Immature natural killer cell (primary cell): ENCODE data around the gene TCF7L1. TPM values are rescaled to one million over a fixed set of nuclear protein-coding genes. Genes with fewer than 3 reads are reported as not detected.
A peak's percentile ranks its signal among the peaks of the same experiment; 100 is the strongest.
"Not testable (repeated sequence)": the region's sequence is repeated elsewhere in the genome, so short reads cannot be mapped to it uniquely, and the experiment has no call there.

Source experiments
- DNase-seq, 3 donors: peaks; one replicate each; pipeline ENCODE4 v3.0.0; 2022; ENCODE audit warnings: mixed read lengths in 1 of 3
- H3K27ac Mint-ChIP-seq, 6 donors: one replicate each; pipeline ENCODE4 v1.8.0; 2020; ENCODE audit warnings: mixed read lengths in 6 of 6, mild to moderate bottlenecking in 5 of 6, inconsistent platforms in 4 of 6, moderate library complexity in 3 of 6
- H3K27me3 Mint-ChIP-seq, 3 donors: one replicate each; pipeline ENCODE4 v1.8.0; 2020 to 2021; ENCODE audit warnings: low read depth in 3 of 3, mild to moderate bottlenecking in 3 of 3, mixed read lengths in 3 of 3, moderate library complexity in 3 of 3, inconsistent platforms in 1 of 3
- H3K36me3 Mint-ChIP-seq, 3 donors: one replicate each; pipeline ENCODE4 v1.8.0; 2020; ENCODE audit warnings: mixed read lengths in 3 of 3, inconsistent platforms in 2 of 3, mild to moderate bottlenecking in 2 of 3
- H3K4me1 Mint-ChIP-seq, 2 donors: one replicate each; pipeline ENCODE4 v1.8.0; 2020; ENCODE audit warnings: inconsistent platforms in 2 of 2, mild to moderate bottlenecking in 2 of 2, mixed read lengths in 2 of 2, moderate library complexity in 1 of 2
- H3K4me3 Mint-ChIP-seq, 5 donors: one replicate each; pipeline ENCODE4 v1.8.0; 2020; ENCODE audit warnings: mild to moderate bottlenecking in 5 of 5, mixed read lengths in 5 of 5, inconsistent platforms in 3 of 5, moderate library complexity in 3 of 5
- H3K9me3 Mint-ChIP-seq, 6 donors: one replicate each; pipeline ENCODE4 v1.8.0; 2020; ENCODE audit warnings: mild to moderate bottlenecking in 6 of 6, mixed read lengths in 6 of 6, inconsistent platforms in 4 of 6, moderate library complexity in 3 of 6
- polyA plus RNA-seq, 3 donors: library from polyadenylated mRNA; unstranded; fragments of 300-500 nt; fragmentation: Illumina TruSeq; gene quantifications; one replicate each; pipeline ENCODE4 v1.2.3, GENCODE V29; 2021

The TCF7L1 gene
- polyA plus RNA-seq, 3 donors from 2014 or later = 0.12 TPM; not detected in 2

DNA sequence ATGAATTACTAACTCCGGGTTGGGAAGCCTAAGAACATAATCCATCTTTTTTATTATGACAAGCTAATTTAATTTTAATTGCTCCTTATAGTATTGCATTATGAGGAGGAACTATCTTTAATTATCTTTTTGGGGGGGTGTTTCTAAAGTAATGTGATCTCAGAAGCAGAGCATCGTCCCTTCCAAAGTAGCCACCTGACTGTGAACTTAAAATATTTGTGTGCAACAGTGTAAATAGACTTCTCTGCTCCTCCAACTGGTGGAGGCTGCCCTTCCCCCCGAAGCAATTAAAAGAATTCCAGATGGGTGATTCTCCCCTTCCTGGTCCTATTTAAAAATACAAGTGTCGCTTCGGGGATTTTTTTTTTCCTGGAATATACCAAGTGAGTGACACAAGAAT, 55.7 kb downstream of the TCF7L1 start:
- Mint-ChIP-seq H3K27me3 (peaks cover 4 to 13% (median 7%) of the 10 kb centered on the region in 3 donors), H3K9me3 (no peaks in the 10 kb centered on the region), H3K36me3 (no peaks in the 10 kb centered on the region), H3K4me1 (peaks cover 10 to 24% of the 10 kb centered on the region in 2 donors), H3K4me3 (no peak overlapping the region), H3K27ac (no peak overlapping the region)
- DNase-seq = no peak

DNA sequence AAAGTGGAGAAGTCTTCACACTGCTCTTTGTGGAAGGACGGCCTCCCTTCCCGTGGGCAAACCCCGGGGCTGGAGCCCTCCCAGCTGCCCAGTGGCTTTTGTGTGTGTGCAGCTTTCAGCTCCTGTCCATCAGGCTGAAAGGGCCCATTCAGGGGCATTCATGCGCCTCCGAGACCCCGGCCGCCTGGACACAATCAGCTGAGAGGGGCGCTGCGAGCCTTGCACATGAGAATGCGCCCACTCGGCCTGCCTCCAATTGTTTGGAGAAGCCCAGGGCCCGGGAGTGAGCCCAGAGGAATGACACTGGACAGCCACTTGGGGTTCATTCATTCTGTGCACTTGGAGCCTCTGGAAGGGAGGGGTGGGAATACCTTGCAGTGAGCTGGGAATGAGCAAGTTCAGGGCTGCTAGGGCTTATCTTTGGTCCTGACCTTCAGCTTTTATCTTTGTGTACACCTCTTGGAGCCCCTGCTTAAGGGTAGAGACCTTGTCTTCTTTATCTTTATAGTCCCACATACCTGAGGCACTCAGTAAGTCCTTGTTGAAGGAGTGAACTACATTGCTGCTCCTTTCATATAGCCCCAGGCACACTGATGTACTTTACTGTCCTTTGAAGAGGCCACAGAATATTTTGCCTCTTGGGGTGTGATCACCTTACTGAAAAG, 56.5 kb downstream of the TCF7L1 start:
- Mint-ChIP-seq H3K27ac (no peak overlapping the region), H3K9me3 (no peaks in the 10 kb centered on the region)

DNA sequence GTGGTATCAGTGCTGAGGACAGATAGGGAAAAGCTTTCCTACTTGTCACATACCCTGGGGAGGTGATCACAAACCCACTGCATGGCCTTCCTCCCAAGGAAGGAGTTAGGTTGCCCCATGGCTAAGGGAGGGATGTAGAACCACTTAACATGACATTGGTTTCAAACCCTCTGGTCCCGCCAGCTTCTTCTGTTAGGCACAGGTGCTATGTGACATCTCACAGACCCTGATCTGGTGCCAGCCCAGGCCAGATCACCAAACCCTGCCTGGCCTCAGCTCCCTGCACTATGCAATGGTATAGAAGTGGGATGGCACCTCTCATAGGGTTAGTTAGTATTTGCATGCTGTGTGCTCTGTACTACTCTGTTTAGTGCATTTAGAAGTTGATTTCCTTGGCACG, 58.0 kb downstream of the TCF7L1 start:
- no peaks in the 10 kb centered on the region for H3K36me3 Mint-ChIP-seq
- no peak overlapping the region for H3K4me3 Mint-ChIP-seq
- peaks cover 0 to 11% of the 10 kb centered on the region in 2 donors for H3K4me1 Mint-ChIP-seq
- H3K9me3 Mint-ChIP-seq = no peaks in the 10 kb centered on the region
- no peak overlapping the region for H3K27ac Mint-ChIP-seq
- DNase-seq = no peak
- H3K27me3 Mint-ChIP-seq = peaks cover 0 to 13% (median 4%) of the 10 kb centered on the region in 3 donors

More for the DNA sequence above, 56.5 kb downstream of the TCF7L1 start:
- no peak for DNase-seq
- no peaks in the 10 kb centered on the region for H3K36me3 Mint-ChIP-seq
- H3K4me1 Mint-ChIP-seq = peaks cover 10 to 22% of the 10 kb centered on the region in 2 donors
- H3K27me3 Mint-ChIP-seq = peaks cover 4 to 16% (median 7%) of the 10 kb centered on the region in 3 donors
- H3K4me3 Mint-ChIP-seq = no peak overlapping the region

DNA sequence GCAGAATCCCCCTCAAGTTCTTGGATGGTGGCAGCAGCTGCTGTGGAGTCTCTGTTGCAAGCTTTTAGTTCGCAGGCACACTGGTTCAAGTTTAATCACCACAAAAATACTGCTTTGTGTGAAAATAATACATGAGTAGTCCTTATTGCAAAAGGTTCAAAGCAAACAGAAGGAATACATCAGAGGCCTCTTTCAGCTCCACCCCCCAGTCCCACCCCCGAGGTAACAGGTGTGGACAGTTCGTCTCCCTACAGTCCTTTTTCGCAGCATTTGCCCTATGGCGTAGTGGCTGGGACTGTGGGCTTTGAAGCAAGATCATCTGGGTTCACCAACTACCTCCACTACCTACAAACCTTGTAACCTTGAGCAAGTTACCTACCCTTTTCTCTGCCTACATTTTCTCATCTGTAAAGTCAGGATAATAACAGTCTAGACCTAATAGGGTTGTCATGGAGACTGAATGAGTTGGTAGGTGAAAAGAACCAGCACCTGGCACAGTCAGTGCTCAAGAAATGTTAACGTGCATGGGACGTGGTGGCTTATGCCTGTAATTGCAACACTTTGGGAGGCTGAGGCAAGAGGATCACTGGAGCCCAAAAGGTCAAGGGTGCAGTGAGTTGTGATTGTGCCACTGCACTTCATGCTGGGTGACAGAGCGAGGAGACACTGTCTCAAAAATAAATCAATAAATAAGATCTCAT, 61.7 kb downstream of the TCF7L1 start:
- Mint-ChIP-seq H3K4me3 (no peak overlapping the region), H3K36me3 (no peaks in the 10 kb centered on the region), H3K4me1 (no peaks in the 10 kb centered on the region), H3K27me3 (peaks cover 2 to 6% (median 4%) of the 10 kb centered on the region in 3 donors), H3K9me3 (no peaks in the 10 kb centered on the region), H3K27ac (no peak overlapping the region)
- DNase-seq = no peak

DNA sequence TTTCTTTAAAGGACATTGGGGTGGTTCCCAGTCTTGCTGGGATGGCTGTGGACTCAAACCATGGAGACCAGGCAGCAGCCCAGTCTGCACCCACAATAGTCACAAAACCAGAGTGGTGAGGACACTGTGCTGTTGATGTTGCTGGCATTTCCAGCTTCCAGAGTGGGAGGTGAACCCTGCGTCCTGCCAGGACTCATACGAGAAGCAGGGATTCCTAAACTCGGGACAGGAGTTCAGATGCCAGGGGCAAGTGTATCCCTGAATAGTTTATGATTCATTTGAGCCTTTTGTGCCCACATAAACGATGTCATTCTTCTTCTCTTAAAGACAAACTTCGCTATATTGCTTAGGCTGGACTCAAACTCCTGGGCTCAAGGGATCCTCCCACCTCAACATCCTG, 62.8 kb downstream of the TCF7L1 start:
- DNase-seq = no peak
- H3K27me3 Mint-ChIP-seq = peaks cover 0 to 6% (median 2%) of the 10 kb centered on the region in 3 donors
- H3K4me3 Mint-ChIP-seq = no peak overlapping the region
- H3K9me3 Mint-ChIP-seq = no peaks in the 10 kb centered on the region
- H3K4me1 Mint-ChIP-seq = no peaks in the 10 kb centered on the region
- no peaks in the 10 kb centered on the region for H3K36me3 Mint-ChIP-seq
- H3K27ac Mint-ChIP-seq = no peak overlapping the region

DNA sequence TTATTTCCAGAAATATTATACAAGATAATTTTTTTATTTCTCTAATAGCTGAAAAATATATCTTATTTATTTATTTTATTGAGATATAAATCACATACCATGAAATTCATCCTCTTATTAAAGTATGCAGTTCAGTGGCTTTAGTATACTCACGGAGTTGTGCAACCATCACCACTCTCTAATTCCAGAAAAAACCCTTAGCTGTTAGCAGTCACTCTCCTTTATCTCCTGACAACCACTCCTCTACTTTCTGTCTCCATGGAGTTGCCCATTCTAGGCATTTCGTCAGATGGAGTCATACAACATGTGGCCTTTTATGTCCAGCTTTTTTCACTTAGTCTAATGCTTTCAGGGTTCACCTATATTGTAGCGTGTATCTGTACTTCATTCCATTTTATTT, 66.5 kb downstream of the TCF7L1 start:
- DNase-seq = no peak
- Mint-ChIP-seq H3K4me3 (no peak overlapping the region), H3K27me3 (peaks cover 0 to 5% (median 2%) of the 10 kb centered on the region in 3 donors), H3K27ac (no peak overlapping the region), H3K36me3 (no peaks in the 10 kb centered on the region), H3K9me3 (no peaks in the 10 kb centered on the region), H3K4me1 (no peaks in the 10 kb centered on the region)

DNA sequence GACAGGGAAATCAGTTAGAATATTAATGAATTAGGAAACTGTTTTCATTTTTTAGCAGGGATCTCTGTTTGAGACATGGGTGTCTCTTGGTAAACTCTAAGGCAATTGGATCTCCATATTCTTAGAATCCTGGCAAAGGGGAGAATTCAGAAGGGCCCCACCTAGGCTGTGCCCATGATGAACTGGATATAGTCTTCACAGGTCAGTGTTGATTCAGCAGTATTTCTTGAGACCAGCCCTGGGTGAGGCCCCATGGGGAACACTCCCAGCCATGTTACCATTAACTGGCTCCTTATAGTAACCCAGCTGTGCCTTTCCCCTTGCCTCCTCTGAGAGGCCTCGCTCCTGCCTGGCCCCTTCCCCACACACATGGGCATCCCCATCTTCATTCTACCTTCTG, 76.7 kb downstream of the TCF7L1 start:
- Mint-ChIP-seq H3K4me1 (no peaks in the 10 kb centered on the region), H3K4me3 (no peak overlapping the region), H3K36me3 (no peaks in the 10 kb centered on the region), H3K27me3 (peaks cover 3 to 10% (median 5%) of the 10 kb centered on the region in 3 donors), H3K9me3 (no peaks in the 10 kb centered on the region), H3K27ac (no peak overlapping the region)
- DNase-seq = no peak

DNA sequence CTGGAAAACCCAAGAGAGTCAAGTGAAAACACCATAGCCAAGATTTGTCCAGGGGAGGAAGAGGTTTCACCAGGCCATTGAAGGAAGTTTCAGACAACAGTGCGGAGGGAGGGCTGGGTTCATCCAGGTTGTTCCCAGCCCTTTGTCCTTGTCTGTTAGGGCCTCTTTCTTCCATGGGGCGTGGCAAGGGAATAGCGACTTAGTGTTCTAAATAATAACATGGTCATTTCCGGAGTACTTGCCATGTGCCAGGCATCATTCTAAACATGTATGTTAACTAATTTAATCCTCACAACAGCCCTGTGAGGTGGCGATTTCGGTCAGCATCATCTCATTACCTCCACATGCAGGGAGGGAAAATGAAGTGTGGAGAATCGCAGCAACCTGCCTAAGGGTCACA, 77.3 kb downstream of the TCF7L1 start:
- Mint-ChIP-seq H3K4me1 (no peaks in the 10 kb centered on the region), H3K27ac (no peak overlapping the region), H3K27me3 (peaks cover 4 to 13% (median 5%) of the 10 kb centered on the region in 3 donors), H3K4me3 (no peak overlapping the region), H3K9me3 (no peaks in the 10 kb centered on the region), H3K36me3 (no peaks in the 10 kb centered on the region)
- DNase-seq = no peak

DNA sequence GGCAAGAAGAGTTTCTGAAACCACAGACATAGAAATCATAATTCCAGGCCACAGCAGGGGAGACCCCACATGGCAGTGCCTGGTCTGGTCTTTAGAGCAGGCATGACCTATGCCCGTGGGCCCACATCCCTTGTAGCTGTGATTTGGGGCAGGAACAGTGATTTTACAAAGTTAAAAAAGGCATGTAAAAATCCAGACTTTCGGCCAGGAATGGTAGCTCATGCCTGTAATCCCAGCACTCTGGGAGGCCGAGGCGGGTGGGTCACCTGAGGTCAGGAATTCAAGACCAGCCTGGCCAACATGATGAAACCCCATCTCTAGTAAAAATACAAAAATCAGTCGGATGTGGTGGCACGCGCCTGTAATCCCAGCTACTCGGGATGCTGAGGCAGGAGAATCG, 78.4 kb downstream of the TCF7L1 start:
- not testable (repeated sequence) for H3K4me3 Mint-ChIP-seq, H3K36me3 Mint-ChIP-seq, H3K9me3 Mint-ChIP-seq, H3K27ac Mint-ChIP-seq, DNase-seq, H3K4me1 Mint-ChIP-seq
- H3K27me3 Mint-ChIP-seq = peaks cover 5 to 13% (median 6%) of the 10 kb centered on the region in 3 donors

DNA sequence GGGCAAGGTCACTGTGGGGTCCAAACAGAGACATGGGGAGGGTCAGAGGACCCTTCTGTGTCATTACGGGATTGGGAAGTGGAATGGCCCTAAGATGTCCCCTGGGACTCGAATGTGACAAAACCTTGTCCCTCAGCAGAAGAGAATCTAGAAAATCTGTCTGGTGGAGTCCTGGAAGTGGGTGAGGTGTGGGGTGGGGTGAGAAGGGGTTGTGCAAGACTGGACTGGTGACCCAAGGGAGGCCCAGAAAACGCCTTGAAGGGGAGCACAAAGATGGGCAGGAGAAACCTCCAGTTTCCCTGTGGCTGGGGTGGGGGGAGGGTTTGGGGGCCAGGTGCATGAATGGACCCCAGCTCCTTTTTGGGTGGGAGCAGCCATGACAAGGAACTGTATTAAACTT, 79.6 kb downstream of the TCF7L1 start:
- no peaks in the 10 kb centered on the region for H3K9me3 Mint-ChIP-seq
- no peaks in the 10 kb centered on the region for H3K4me1 Mint-ChIP-seq
- H3K27ac Mint-ChIP-seq = no peak overlapping the region
- H3K4me3 Mint-ChIP-seq = no peak overlapping the region
- H3K36me3 Mint-ChIP-seq = no peaks in the 10 kb centered on the region
- no peak for DNase-seq
- H3K27me3 Mint-ChIP-seq = peaks cover 3 to 17% (median 10%) of the 10 kb centered on the region in 3 donors

DNA sequence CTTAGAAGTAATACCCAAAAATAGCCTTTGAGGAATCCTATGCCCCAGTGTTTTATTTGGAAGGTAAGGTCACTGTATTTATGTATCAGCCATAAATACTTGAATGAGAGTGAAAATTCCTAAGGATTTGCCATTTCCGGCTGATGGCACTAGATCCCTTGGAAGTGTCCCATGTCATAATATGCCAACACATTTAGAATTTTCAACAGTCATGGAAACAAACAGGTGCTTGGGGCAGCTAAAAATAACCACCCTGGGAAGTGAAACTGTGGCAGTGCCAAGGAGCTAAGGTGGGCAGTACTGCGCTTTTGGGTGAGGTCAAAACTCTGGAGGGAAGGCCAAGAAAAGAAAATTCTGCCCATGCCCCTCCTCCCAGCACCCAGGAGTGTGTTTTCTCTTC, 80.2 kb downstream of the TCF7L1 start:
- H3K4me1 Mint-ChIP-seq = no peaks in the 10 kb centered on the region
- H3K4me3 Mint-ChIP-seq = no peak overlapping the region
- no peak for DNase-seq
- H3K27me3 Mint-ChIP-seq = peaks cover 3 to 17% (median 10%) of the 10 kb centered on the region in 3 donors
- H3K36me3 Mint-ChIP-seq = no peaks in the 10 kb centered on the region
- no peak overlapping the region for H3K27ac Mint-ChIP-seq
- H3K9me3 Mint-ChIP-seq = no peaks in the 10 kb centered on the region

DNA sequence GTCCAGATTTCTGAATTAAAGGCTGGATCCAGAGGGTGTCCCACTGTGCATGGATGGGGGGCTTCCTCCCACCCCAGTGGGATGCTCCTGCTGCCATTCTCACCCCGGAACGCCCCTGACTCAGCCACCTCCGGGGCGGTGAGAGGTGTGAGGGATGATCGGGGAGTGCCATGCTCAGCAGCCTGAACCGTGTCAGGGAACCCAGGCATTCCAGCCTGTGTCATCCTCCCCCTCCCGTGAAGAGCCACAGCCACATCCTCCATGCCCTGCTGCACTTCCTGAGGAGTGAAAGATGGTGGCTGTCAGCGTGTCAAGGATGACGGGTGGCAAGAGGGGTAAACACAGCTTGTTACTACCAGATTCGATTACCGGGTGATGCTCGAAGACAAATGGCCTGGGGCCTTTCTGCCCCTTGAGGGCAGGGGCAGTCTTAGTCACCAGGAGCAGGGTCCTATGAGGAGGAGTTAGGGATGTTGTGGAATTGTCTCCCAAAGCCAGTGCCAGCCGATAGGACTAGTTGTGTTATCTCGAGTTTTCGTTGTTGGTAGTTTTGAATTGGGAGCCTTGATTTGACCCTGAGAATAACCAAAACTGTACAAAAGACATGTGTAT, 80.8 kb downstream of the TCF7L1 start:
- peak overlapping the region in 1 of 6 donors; percentile 40 for H3K27ac Mint-ChIP-seq
- H3K9me3 Mint-ChIP-seq = no peaks in the 10 kb centered on the region
- no peaks in the 10 kb centered on the region for H3K4me1 Mint-ChIP-seq
- DNase-seq = no peak
- H3K36me3 Mint-ChIP-seq = no peaks in the 10 kb centered on the region
- no peak overlapping the region for H3K4me3 Mint-ChIP-seq
- H3K27me3 Mint-ChIP-seq = peaks cover 3 to 17% (median 10%) of the 10 kb centered on the region in 3 donors

DNA sequence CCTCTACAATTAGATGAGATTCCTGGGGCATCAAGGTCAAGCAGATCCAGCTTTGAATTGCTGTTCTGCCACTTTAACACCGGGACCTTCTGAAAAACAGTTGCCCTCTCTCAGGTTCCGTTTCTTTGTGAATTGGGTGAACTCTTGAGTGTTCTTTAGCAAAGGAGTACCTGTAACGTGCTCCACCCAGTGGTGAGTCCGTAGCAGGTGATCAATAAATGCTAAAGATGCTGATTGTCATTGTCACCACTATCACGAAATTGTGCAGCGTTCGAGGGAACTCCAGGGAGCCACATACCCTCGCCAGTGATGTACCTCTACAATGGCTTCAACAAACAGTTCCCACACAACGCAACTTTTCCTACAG, 81.9 kb downstream of the TCF7L1 start:
- Mint-ChIP-seq H3K4me3 (no peak overlapping the region), H3K27ac (no peak overlapping the region), H3K36me3 (no peaks in the 10 kb centered on the region), H3K9me3 (no peaks in the 10 kb centered on the region), H3K27me3 (peaks cover 3 to 17% (median 7%) of the 10 kb centered on the region in 3 donors), H3K4me1 (no peaks in the 10 kb centered on the region)
- DNase-seq = no peak
